ENCODE data around the gene GUF1. TPM values are rescaled to one million over a fixed set of nuclear protein-coding genes. Genes with fewer than 3 reads are reported as not detected.
A peak's percentile ranks its signal among the peaks of the same experiment; 100 is the strongest.

The GUF1 gene
- total RNA-seq, 1 experiment from 2014 or later: 30.5 TPM

DNA sequence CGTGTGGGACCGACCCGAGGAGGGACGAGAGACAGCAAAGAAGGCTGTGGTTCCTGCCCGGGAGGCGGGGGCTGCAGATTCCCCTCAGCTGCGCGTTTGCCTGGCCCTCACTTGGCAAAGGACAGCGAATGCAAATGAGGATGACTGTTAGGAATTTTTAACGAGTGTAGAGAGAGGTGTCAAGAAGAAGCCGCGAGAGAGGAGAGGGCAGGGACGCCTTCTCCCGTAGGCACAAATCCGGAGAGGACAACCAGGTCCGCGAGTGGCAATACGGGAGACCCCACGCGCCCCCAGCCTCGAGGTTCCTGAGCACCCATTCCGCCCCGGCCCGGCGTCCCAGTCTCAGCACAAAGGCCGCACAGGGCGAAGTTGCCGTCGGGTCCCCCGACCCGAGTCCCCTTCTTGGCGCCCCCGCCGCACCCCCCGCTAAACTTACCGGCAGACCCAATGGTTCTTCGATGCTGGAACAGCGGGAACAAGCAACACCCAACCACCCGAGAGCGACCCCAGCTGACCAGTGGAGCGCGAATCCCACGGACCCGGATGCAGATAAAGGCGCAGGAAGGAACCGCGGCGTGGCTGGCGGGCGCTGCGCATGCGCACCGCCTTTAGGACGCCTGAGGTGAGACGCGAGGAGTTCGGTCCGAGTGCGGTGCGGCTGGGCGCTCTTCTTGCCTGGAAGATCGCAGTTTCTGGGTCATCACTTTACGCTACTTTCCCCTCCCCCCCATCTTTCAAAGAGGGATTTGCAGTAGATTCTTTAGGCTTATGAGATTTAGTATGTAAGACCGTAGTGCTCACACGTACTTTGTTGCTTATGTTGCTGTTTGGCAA is 48.0 kb downstream of the GUF1 start, which contains the start of gene GNPDA2 (continued):
- TF ChIP-seq, protein P1, sequence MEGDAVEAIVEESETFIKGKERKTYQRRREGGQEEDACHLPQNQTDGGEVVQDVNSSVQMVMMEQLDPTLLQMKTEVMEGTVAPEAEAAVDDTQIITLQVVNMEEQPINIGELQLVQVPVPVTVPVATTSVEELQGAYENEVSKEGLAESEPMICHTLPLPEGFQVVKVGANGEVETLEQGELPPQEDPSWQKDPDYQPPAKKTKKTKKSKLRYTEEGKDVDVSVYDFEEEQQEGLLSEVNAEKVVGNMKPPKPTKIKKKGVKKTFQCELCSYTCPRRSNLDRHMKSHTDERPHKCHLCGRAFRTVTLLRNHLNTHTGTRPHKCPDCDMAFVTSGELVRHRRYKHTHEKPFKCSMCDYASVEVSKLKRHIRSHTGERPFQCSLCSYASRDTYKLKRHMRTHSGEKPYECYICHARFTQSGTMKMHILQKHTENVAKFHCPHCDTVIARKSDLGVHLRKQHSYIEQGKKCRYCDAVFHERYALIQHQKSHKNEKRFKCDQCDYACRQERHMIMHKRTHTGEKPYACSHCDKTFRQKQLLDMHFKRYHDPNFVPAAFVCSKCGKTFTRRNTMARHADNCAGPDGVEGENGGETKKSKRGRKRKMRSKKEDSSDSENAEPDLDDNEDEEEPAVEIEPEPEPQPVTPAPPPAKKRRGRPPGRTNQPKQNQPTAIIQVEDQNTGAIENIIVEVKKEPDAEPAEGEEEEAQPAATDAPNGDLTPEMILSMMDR (IDR thresholded peaks at IDR 0.05 in 2 of 3, conservative IDR thresholded peaks at IDR 0.05 in 1 of 3; ENCODE audit: borderline replicate concordance in 1 of 3, insufficient read depth in 1 of 3, low read depth in 2 of 3, low read length in 2 of 3): 0 out of 6 replicates have a peak, but pooled peaks of 1 of the 3 experiments have one; percentile 11

DNA sequence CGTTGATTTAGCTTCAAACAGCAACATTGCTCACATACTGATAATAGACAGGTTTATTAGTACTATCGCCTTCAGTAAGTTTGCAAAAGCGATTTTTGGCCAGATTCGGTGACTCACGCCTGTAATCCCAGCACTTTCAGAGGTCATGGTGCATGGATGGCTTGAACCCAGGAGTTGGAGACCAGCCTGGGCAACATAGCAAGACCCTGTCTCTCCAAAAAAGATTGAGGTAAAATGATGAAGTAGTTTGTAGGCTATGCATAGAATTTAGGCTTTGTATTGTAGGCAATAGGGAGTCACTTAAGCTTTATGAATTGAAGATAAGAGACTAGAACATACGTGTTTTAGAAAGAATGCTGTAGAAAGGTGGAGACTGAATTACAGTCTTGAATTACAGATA is 49.3 kb downstream of the GUF1 start:
- no peaks in the 10 kb centered on the region for H3K27me3 ChIP-seq (ENCODE audit: insufficient read depth, low read length)
- intact Hi-C loops (cut with micrococcal nuclease): no loop called here
- TSS peak; percentile 78 for BruUV-seq (replicated peaks)
- H4K20me1 ChIP-seq (ENCODE audit: insufficient read depth): no peaks in the 10 kb centered on the region
- peaks cover 37% of the 10 kb centered on the region for H3K79me2 ChIP-seq (ENCODE audit: insufficient read depth, low read length)
- H3K27ac ChIP-seq (ENCODE audit: low read depth, low read length): no peak overlapping the region
- ATAC-seq (no peak), DNase-seq (ENCODE audit: low read depth, low spot score) (no peak)
- H3K9me3 ChIP-seq (ENCODE audit: control insufficient read depth in 1 of 2, insufficient read depth in 1 of 2, low read depth in 1 of 2, low read length in 2 of 2): no peaks in the 10 kb centered on the region
- POLR2A ChIA-PET: no interaction called here
- no peak overlapping the region for H2AFZ ChIP-seq (ENCODE audit: low read depth, low read length, poor library complexity, severe bottlenecking)
- H3K4me2 ChIP-seq (ENCODE audit: low read length): peak overlapping the region; percentile 76
- RAD21 ChIA-PET (ENCODE audit: low non-redundant PET in 1 of 2, low total read pairs in 2 of 2, uncharacterized antibody in 2 of 2, unreplicated experiment in 2 of 2): no interaction called here
- H3K4me3 ChIP-seq (replicated peaks in 1 of 2; ENCODE audit: low read depth in 1 of 2, low read length in 2 of 2): peak overlapping the region in 1 of 2 experiments; percentile 87; a peak in 2 of 4 replicates
- H3K36me3 ChIP-seq (ENCODE audit: control insufficient read depth in 1 of 2, insufficient read depth in 2 of 2, low read length in 2 of 2): no peaks in the 10 kb centered on the region
- peaks cover 0 to 15% of the 10 kb centered on the region in 2 experiments; a peak in 3 of 4 replicates for H3K4me1 ChIP-seq (ENCODE audit: control insufficient read depth in 1 of 2, insufficient read depth in 2 of 2, low read length in 2 of 2)
- no peak overlapping the region for H3K9ac ChIP-seq (ENCODE audit: low read length)
- no peaks in the 10 kb centered on the region; the same call in 1 of the 2 replicates for H3K9me2 ChIP-seq (ENCODE audit: insufficient read depth)
- CTCF ChIA-PET: no interaction called here
- TF ChIP-seq EGR1 (IDR thresholded peaks at IDR 0.05; ENCODE audit: low read depth): no peak
- TF ChIP-seq MAX (IDR thresholded peaks at IDR 0.05): no peak
- no peak for TF ChIP-seq ZFX (IDR thresholded peaks at IDR 0.05)
- TF ChIP-seq CBX3 (IDR thresholded peaks at IDR 0.05; ENCODE audit: low read depth): no peak
- no peak for TF ChIP-seq EZH2 (IDR thresholded peaks at IDR 0.05)
- no peak for TF ChIP-seq RAD21 (IDR thresholded peaks at IDR 0.05; ENCODE audit: low read depth)
- TF ChIP-seq REST (IDR thresholded peaks at IDR 0.05; ENCODE audit: low read depth): no peak
- TF ChIP-seq SP1 (IDR thresholded peaks at IDR 0.05; ENCODE audit: low read depth): no peak
- no peak for TF ChIP-seq TCF7L2 (IDR thresholded peaks at IDR 0.05; ENCODE audit: borderline replicate concordance, extremely low read depth, insufficient read depth, insufficient read length)
- TF ChIP-seq, protein P1 (IDR thresholded peaks at IDR 0.05 in 2 of 3, conservative IDR thresholded peaks at IDR 0.05 in 1 of 3; ENCODE audit: borderline replicate concordance in 1 of 3, insufficient read depth in 1 of 3, low read depth in 2 of 3, low read length in 2 of 3): no peak
- no peak for TF ChIP-seq POLR2A (IDR thresholded peaks at IDR 0.05; ENCODE audit: borderline replicate concordance, extremely low read depth, insufficient read depth, insufficient read length)
- no peak for TF ChIP-seq FOSL1 (IDR thresholded peaks at IDR 0.05; ENCODE audit: low read depth)
- no peak for TF ChIP-seq JUND (IDR thresholded peaks at IDR 0.05)
- no peak for TF ChIP-seq CEBPB (IDR thresholded peaks at IDR 0.05; ENCODE audit: low read depth)

Data from HCT116 (cell line).